Measurements from ENCODE around the gene ERMARD.

The ERMARD gene

GRCh38 chr6:169827290-169827717 lies 75.9 kb downstream of the ERMARD start:
- no peak for DNase-seq

DNA sequence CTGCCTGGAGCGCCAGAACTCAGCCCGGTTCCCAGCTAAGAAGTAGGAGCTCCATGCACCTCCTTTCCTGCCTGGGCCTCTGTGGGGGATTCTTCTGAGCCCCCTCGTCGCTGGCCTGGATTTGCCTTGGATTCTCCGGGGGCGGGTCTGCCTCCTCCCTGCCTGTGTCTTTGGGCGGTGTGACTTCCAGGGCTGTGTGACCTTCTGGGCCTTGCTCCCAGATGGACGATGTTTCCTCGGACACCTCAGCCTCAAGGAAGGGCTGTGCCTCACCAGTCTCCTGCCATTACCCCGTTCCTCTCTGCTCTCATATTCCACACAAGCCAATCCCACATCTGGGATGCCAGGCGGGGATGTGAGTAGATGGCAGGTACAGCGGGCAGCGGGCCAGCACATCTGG lies 76.8 kb downstream of the ERMARD start:
- DNase-seq, result no peak

DNA sequence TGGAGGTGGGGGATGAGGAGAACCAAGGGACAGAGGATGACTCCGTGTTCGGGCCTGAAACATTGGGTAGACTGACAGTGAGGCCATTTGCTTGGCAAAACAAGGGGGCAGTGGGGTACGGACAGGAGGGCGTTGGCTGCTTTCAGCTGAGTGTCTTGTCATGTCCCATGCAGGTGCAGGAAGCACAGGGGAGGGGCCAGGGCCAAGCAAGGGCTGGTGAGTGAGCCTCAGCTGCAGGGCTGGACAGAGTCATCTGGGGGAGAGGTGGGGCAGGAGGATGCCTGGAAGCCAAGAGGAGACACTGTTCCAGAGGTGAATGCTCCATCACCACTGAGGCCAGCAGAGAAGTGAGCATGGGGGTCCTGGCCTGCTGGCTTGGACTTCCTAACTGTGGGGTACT lies 78.4 kb downstream of the ERMARD start:
- DNase-seq, result no peak

GRCh38 chr6:169830876-169831275 lies 79.5 kb downstream of the ERMARD start:
- DNase-seq, result no peak

Data from NCI-H510A treated with DMSO at 0.1 percent for 48 hours (cell line).